ENCODE data around the gene SOST. TPM values are rescaled to one million over a fixed set of nuclear protein-coding genes. Genes with fewer than 3 reads are reported as not detected.

SOST gene
- total RNA-seq, 4 donors from 2014 or later: not detected

- DNase-seq (ENCODE audit: low spot score) (no peak), ATAC-seq (ENCODE audit: low FRiP score) (no peak)
- no peak for TF ChIP-seq CTCF (IDR thresholded peaks at IDR 0.05)
These were observed 24.5 kb upstream of the SOST start for GRCh38 chr17:43782913-43783680.

DNA sequence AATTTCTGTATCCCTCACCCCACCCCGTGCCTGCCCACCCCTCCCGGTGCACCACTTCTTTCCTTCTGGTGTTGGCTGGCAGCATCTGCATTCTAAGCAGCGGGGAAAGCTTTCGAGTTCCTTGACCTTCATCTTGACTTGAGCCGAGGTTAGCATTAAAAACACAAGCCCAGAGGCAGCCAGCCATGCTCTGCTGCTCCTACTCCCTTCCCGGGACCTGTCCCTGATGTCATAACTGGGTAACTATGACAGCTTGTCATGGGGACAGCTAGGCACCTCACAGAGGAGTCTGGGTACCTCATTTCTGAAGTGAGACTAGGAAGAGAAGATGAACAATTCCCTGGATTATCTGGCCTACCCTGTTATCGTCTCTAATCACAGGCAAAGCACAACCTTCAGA is 21.5 kb upstream of the SOST start, which contains the start of gene CFAP97D1:
Gene CFAP97D1, plus strand, starts transcription at position 301 of the 400 bp plus-strand sequence. Its CDS starts 28 bp downstream, at position 329.
- TF ChIP-seq CTCF (IDR thresholded peaks at IDR 0.05): no peak

GRCh38 chr17:43779145-43780125 is 20.8 kb upstream of the SOST start:
- no peak for DNase-seq (ENCODE audit: low spot score)
- TF ChIP-seq CTCF (IDR thresholded peaks at IDR 0.05): no peak
- peak; percentile 30 for ATAC-seq (ENCODE audit: low FRiP score)

More for the DNA sequence above, 21.5 kb upstream of the SOST start, which contains the start of gene CFAP97D1:
- DNase-seq (ENCODE audit: low spot score) (no peak), ATAC-seq (ENCODE audit: low FRiP score) (no peak)

DNA sequence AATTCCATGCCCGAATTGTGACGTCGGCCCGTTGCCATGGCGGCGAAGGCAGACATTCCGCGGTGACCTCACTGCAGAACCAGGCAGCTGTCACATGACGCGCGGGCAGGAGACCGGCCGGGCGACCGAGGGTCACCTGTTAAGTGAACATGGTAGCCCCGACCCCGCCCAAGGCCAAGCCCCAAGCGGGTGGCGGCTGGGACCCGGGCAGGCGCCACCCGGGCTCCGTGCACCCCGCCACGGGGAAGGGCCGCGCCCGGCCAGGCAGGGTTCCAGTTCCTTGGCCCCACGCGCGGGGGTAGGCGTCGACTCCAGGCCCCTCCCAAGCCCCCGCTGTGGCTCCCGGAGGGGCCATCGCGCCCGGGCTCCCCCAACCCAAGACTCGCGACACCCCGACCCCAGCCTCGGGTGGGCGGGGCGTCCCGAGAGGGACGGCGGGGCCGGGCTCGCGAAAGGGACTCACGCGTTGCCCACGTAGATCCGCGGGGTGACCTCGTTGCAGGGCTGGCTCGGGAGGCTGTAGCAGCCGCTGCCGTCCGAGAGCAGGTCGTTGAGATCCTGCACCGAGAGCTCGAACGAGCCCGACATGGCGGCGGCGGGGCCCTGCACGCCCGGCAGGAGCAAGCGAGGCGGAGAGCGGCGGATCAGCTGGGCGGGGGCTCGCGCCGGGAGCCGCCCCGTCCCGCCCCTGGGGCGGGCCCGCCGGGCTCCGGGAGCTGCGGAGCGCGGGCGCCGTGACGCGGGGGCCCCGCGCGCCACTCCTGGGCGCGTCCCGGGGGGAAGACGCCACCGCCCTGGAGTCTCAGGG is 19.9 kb upstream of the SOST start, which contains the start of gene DUSP3:
Gene DUSP3, minus strand, starts transcription at position 641 of the 808 bp plus-strand sequence. Its CDS starts 53 bp downstream, at position 588.
- TF ChIP-seq CTCF (IDR thresholded peaks at IDR 0.05): no peak
- peak; percentile 92 for ATAC-seq (ENCODE audit: low FRiP score)
- DNase-seq (ENCODE audit: low spot score): peak; percentile 98

GRCh38 chr17:43774304-43775250 is 16.0 kb upstream of the SOST start:
- ATAC-seq (ENCODE audit: low FRiP score) (no peak), DNase-seq (ENCODE audit: low spot score) (no peak)
- no peak for TF ChIP-seq CTCF (IDR thresholded peaks at IDR 0.05)

Data from omental fat pad (tissue), 4 donors.